GM23338 (cell line): ENCODE data around the gene R3HDML. TPM values are rescaled to one million over a fixed set of nuclear protein-coding genes. Genes with fewer than 3 reads are reported as not detected.

ENCODE experiments used
- ATAC-seq: fragments of 200-7000 bp; cut with Tn5 transposase; 3 replicates; pipeline ENCODE4 v1.9.1; 2020
- DNase-seq: peaks from one replicate; pipeline ENCODE4 v3.0.0-alpha.2; 2015; ENCODE audit warnings: low spot score
- H2AFZ ChIP-seq: fragments of 200-600 bp; sonication (generic); 2 replicates; pipeline ENCODE4 v1.8.0; 2016; ENCODE audit warnings: antibody characterized with exemption, mild to moderate bottlenecking, moderate library complexity
- H3F3A ChIP-seq: fragments of 200-600 bp; sonication (generic); replicated peaks from 2 replicates; pipeline ENCODE4 v1.8.0; 2017; ENCODE audit warnings: antibody characterized with exemption, mixed run types, low read depth
- H3K27ac ChIP-seq: fragments of 200-600 bp; sonication (generic); 2 replicates; pipeline ENCODE4 v1.6.1; 2016; ENCODE audit warnings: low read depth
- H3K27me3 ChIP-seq: fragments of 200-600 bp; sonication (generic); 2 replicates; pipeline ENCODE4 v1.8.0; 2016; ENCODE audit warnings: mild to moderate bottlenecking, mixed run types, moderate library complexity; ENCODE audit not compliant: insufficient read depth
- H3K36me3 ChIP-seq: fragments of 200-600 bp; sonication (generic); 2 replicates; pipeline ENCODE4 v1.8.0; 2016; ENCODE audit warnings: mild to moderate bottlenecking; ENCODE audit not compliant: insufficient read depth
- H3K4me1 ChIP-seq: fragments of 200-600 bp; sonication (generic); 2 replicates; pipeline ENCODE4 v1.8.0; 2016; ENCODE audit warnings: mild to moderate bottlenecking, moderate library complexity; ENCODE audit not compliant: insufficient read depth
- H3K4me2 ChIP-seq: fragments of 200-600 bp; sonication (generic); 2 replicates; pipeline ENCODE4 v1.7.1; 2017; ENCODE audit warnings: mixed run types
- H3K4me3 ChIP-seq: fragments of 200-600 bp; sonication (generic); 2 replicates; pipeline ENCODE4 v1.6.1; 2016; ENCODE audit warnings: mixed run types
- H3K79me2 ChIP-seq: fragments of 200-600 bp; sonication (generic); replicated peaks from 2 replicates; pipeline ENCODE4 v1.8.0; 2017; ENCODE audit warnings: mild to moderate bottlenecking; ENCODE audit not compliant: insufficient read depth
- H3K9me2 ChIP-seq: fragments of 200-600 bp; sonication (generic); 2 replicates; pipeline ENCODE4 v1.8.0; 2017; ENCODE audit not compliant: insufficient read depth
- H4K20me1 ChIP-seq: fragments of 200-600 bp; sonication (generic); replicated peaks from 2 replicates; pipeline ENCODE4 v1.8.0; 2017; ENCODE audit warnings: mild to moderate bottlenecking; ENCODE audit not compliant: insufficient read depth
- H3K27ac Mint-ChIP-seq: 2 replicates; pipeline ENCODE4 v1.8.0; 2020; ENCODE audit warnings: inconsistent platforms, mild to moderate bottlenecking, moderate library complexity, mixed read lengths
- H3K27me3 Mint-ChIP-seq: 3 replicates; pipeline ENCODE4 v1.8.0; 2022; ENCODE audit warnings: low read depth, mild to moderate bottlenecking, moderate library complexity, mixed read lengths, inconsistent platforms; ENCODE audit not compliant: insufficient read depth, poor library complexity
- H3K36me3 Mint-ChIP-seq: 3 replicates; pipeline ENCODE4 v1.8.0; 2021; ENCODE audit warnings: low read depth, mild to moderate bottlenecking, inconsistent platforms, moderate library complexity, mixed read lengths
- H3K4me1 Mint-ChIP-seq: 3 replicates; pipeline ENCODE4 v1.8.0; 2020; ENCODE audit warnings: mild to moderate bottlenecking, inconsistent platforms, mixed read lengths
- H3K4me3 Mint-ChIP-seq: 3 replicates; pipeline ENCODE4 v1.8.0; 2021; ENCODE audit warnings: moderate library complexity, mild to moderate bottlenecking, inconsistent platforms, mixed read lengths
- H3K9me3 Mint-ChIP-seq: 3 replicates; pipeline ENCODE4 v1.8.0; 2020; ENCODE audit warnings: moderate library complexity, mild to moderate bottlenecking, inconsistent platforms, mixed read lengths
- CREB1 ChIP-seq: fragments of 250-450 bp; sonication (Bioruptor Pico); IDR thresholded peaks from 2 replicates; pipeline ENCODE4 v1.5.0; 2020; ENCODE audit warnings: low read depth, mild to moderate bottlenecking, moderate library complexity
- CTCF ChIP-seq, 2 experiments: fragments of 200-600 bp in 1 of 2; sonication (generic) in 1 of 2; conservative IDR thresholded peaks; 2 replicates each; pipeline versions ENCODE4 v1.5.1 to v1.6.1; 2016 to 2017; ENCODE audit warnings: antibody characterized with exemption in 2 of 2, low read depth in 2 of 2, mild to moderate bottlenecking in 2 of 2, moderate library complexity in 1 of 2
- ETS1 ChIP-seq: IDR thresholded peaks from 2 replicates; pipeline ENCODE4 v1.6.1; 2016; ENCODE audit warnings: antibody characterized with exemption
- EZH2 ChIP-seq: fragments of 200-600 bp; sonication (generic); IDR thresholded peaks from one replicate; pipeline ENCODE4 v1.8.0; 2017; ENCODE audit warnings: antibody characterized with exemption, mild to moderate bottlenecking, low read depth; ENCODE audit not compliant: unreplicated experiment
- EZH2phosphoT487 ChIP-seq: fragments of 200-600 bp; sonication (generic); IDR thresholded peaks from one replicate; pipeline ENCODE4 v1.8.1; 2018; ENCODE audit warnings: antibody characterized with exemption; ENCODE audit not compliant: unreplicated experiment
- NANOG ChIP-seq: IDR thresholded peaks from 2 replicates; pipeline ENCODE4 v1.6.1; 2016; ENCODE audit warnings: antibody characterized with exemption, borderline replicate concordance
- POLR2AphosphoS5 ChIP-seq: IDR thresholded peaks from 2 replicates; pipeline ENCODE4 v1.6.1; 2016; ENCODE audit warnings: antibody characterized with exemption, low read depth
- REST ChIP-seq: IDR thresholded peaks from one replicate; pipeline ENCODE4 v1.6.1; 2018; ENCODE audit warnings: antibody characterized with exemption; ENCODE audit not compliant: unreplicated experiment
- ZNF331 ChIP-seq: fragments of 250-450 bp; sonication (Bioruptor Pico); IDR thresholded peaks from 2 replicates; pipeline ENCODE4 v1.5.0; 2020; ENCODE audit warnings: low read depth, mild to moderate bottlenecking, moderate library complexity
- ZNF462 ChIP-seq: fragments of 250-450 bp; sonication (Bioruptor Pico); IDR thresholded peaks from 2 replicates; pipeline ENCODE4 v1.5.0; 2020; ENCODE audit warnings: mild to moderate bottlenecking, moderate library complexity
- polyA plus RNA-seq: library from polyadenylated mRNA; unstranded; fragments of >200 nt; fragmentation: Nextera tagmentation; extraction: Ambion mirVana; gene quantifications from 2 replicates; pipeline ENCODE4 v1.2.1, GENCODE V29; 2016
- total RNA-seq: library from RNA; depleted of rRNA; stranded (reverse); fragments of >200 nt; shearing (Covaris generic); gene quantifications from 2 replicates; pipeline ENCODE4 v1.2.3, GENCODE V29; 2014

The R3HDML gene
- total and polyA plus RNA-seq, 2 experiments from 2014 or later, result not detected

DNA sequence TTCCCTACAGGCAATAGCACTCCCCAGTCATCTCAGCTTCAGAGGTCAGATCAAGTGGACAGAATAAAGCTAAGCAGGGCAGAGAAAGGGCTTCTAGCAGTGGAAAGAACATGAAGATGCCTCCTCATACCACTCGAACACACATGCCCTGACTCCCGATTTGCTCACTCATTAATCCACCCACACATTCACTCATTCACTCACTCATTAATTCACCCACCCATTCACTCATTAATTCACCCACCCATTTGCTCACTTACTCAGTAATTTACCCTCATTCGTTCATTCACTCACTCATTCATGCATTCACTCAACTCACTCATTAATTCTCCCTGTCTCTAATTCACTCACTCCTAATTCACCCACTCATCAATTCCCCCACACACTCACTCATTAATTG, 62.6 kb downstream of the R3HDML start:
- Mint-ChIP-seq H3K9me3 (peaks cover 2% of the 10 kb centered on the region; the same call in 1 of the 3 replicates), H3K27me3 (peaks cover 6% of the 10 kb centered on the region), H3K4me1 (no peaks in the 10 kb centered on the region; the same call in 2 of the 3 replicates), H3K4me3 (no peak overlapping the region), H3K36me3 (no peaks in the 10 kb centered on the region), H3K27ac (no peak overlapping the region)
- TF ChIP-seq NANOG (no peak), POLR2AphosphoS5 (no peak), CTCF (conservative IDR thresholded peaks at IDR 0.05; ENCODE audit: low read depth in 2 of 2) (no peak), CREB1 (no peak), EZH2phosphoT487 (no peak), ZNF331 (no peak), REST (no peak)
- H3K4me3 ChIP-seq, result no peak overlapping the region
- DNase-seq (no peak), ATAC-seq (no peak)
- no peaks in the 10 kb centered on the region for H3F3A ChIP-seq
- no peaks in the 10 kb centered on the region for H4K20me1 ChIP-seq
- no peak overlapping the region for H3K27ac ChIP-seq
- no peaks in the 10 kb centered on the region for H3K36me3 ChIP-seq
- no peaks in the 10 kb centered on the region for H3K4me1 ChIP-seq
- H3K79me2 ChIP-seq, result no peaks in the 10 kb centered on the region
- no peaks in the 10 kb centered on the region for H3K27me3 ChIP-seq
- H3K9me2 ChIP-seq, result no peaks in the 10 kb centered on the region
- no peak overlapping the region for H3K4me2 ChIP-seq
- no peak overlapping the region for H2AFZ ChIP-seq

DNA sequence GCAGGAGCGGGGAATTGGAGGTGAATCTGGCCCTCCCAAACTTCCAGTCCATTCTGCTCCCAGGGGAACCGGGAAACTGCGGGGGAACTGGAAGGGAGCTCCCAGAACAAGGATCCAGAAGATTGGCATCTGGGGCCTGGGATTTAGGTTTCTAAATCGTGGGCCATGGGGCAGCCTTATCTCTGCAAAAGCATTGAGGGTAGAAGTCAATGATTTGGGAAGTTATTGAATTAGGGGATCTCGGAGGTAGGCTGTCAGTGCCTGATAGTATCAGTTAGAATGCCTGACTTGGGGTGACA, 63.8 kb downstream of the R3HDML start:
- Mint-ChIP-seq H3K4me3 (no peak overlapping the region), H3K27me3 (peaks cover 7% of the 10 kb centered on the region), H3K27ac (no peak overlapping the region), H3K36me3 (no peaks in the 10 kb centered on the region), H3K4me1 (no peaks in the 10 kb centered on the region; the same call in 2 of the 3 replicates), H3K9me3 (peaks cover 2% of the 10 kb centered on the region; the same call in 1 of the 3 replicates)
- Histone ChIP-seq H3K4me3 (no peak overlapping the region), H3F3A (no peaks in the 10 kb centered on the region), H3K27me3 (no peaks in the 10 kb centered on the region), H3K4me1 (no peaks in the 10 kb centered on the region), H2AFZ (no peak overlapping the region), H3K9me2 (no peaks in the 10 kb centered on the region), H3K4me2 (no peak overlapping the region), H3K27ac (no peak overlapping the region), H3K36me3 (no peaks in the 10 kb centered on the region), H4K20me1 (no peaks in the 10 kb centered on the region), H3K79me2 (no peaks in the 10 kb centered on the region)
- DNase-seq (no peak), ATAC-seq (no peak)
- TF ChIP-seq ZNF462, result no peak
- no peak for TF ChIP-seq POLR2AphosphoS5
- no peak for TF ChIP-seq EZH2
- no peak for TF ChIP-seq NANOG
- TF ChIP-seq ETS1, result no peak
- no peak for TF ChIP-seq CREB1
